ENCODE results near the gene ADGRG2. TPM values are rescaled to one million over a fixed set of nuclear protein-coding genes. Genes with fewer than 3 reads are reported as not detected.

The ADGRG2 gene
- total RNA-seq, 2 donors from 2014 or later: 5.9 to 9.4 TPM

- Mint-ChIP-seq H3K9me3 (peaks cover 39% of the 10 kb centered on the region), H3K4me3 (no peak overlapping the region), H3K36me3 (ENCODE audit: low read depth) (no peaks in the 10 kb centered on the region), H3K27me3 (ENCODE audit: insufficient read depth) (no peaks in the 10 kb centered on the region), H3K4me1 (no peaks in the 10 kb centered on the region), H3K27ac (no peak overlapping the region)
- Histone ChIP-seq H3K27ac (ENCODE audit: low read depth, low read length) (no peak overlapping the region), H3K36me3 (ENCODE audit: control insufficient read depth, insufficient read depth, low read length) (no peaks in the 10 kb centered on the region), H3K9me3 (ENCODE audit: control insufficient read depth, low read length) (no peaks in the 10 kb centered on the region), H3K27me3 (ENCODE audit: control insufficient read depth, insufficient read depth, low read length, poor library complexity, severe bottlenecking) (no peaks in the 10 kb centered on the region), H3K9ac (ENCODE audit: extremely low read depth, low read length, poor library complexity, severe bottlenecking) (no peak overlapping the region), H3K4me3 (ENCODE audit: low read length) (no peak overlapping the region), H3K4me1 (ENCODE audit: control insufficient read depth, insufficient read depth, low read length) (no peaks in the 10 kb centered on the region)
- no peak for DNase-seq
- WGBS, 2 experiments (ENCODE audit: insufficient coverage in 1 of 2, insufficient read length in 1 of 2): 88% methylated on average over 3 of the region's 3 CpGs; no CpG with 5 or more reads in 1 of the 2 experiments
- no peak for TF ChIP-seq CTCF (conservative IDR thresholded peaks at IDR 0.05)
Observed at GRCh38 chrX:18994713-18995112, 127.6 kb downstream of the ADGRG2 start.

GRCh38 chrX:18992829-18993228 lies 129.4 kb downstream of the ADGRG2 start:
- H3K27ac ChIP-seq (ENCODE audit: low read depth, low read length): no peak overlapping the region
- H3K4me3 ChIP-seq (ENCODE audit: low read length): no peak overlapping the region
- H3K9me3 Mint-ChIP-seq: peaks cover 42% of the 10 kb centered on the region
- H3K27me3 Mint-ChIP-seq (ENCODE audit: insufficient read depth): no peaks in the 10 kb centered on the region
- no peaks in the 10 kb centered on the region for H3K4me1 Mint-ChIP-seq
- no peaks in the 10 kb centered on the region for H3K36me3 Mint-ChIP-seq (ENCODE audit: low read depth)
- no peaks in the 10 kb centered on the region for H3K36me3 ChIP-seq (ENCODE audit: control insufficient read depth, insufficient read depth, low read length)
- DNase-seq: no peak
- no peaks in the 10 kb centered on the region for H3K27me3 ChIP-seq (ENCODE audit: control insufficient read depth, insufficient read depth, low read length, poor library complexity, severe bottlenecking)
- H3K4me3 Mint-ChIP-seq: no peak overlapping the region
- no peak for TF ChIP-seq CTCF (conservative IDR thresholded peaks at IDR 0.05)
- no peak overlapping the region for H3K27ac Mint-ChIP-seq
- no peaks in the 10 kb centered on the region for H3K9me3 ChIP-seq (ENCODE audit: control insufficient read depth, low read length)
- H3K9ac ChIP-seq (ENCODE audit: extremely low read depth, low read length, poor library complexity, severe bottlenecking): no peak overlapping the region
- H3K4me1 ChIP-seq (ENCODE audit: control insufficient read depth, insufficient read depth, low read length): no peaks in the 10 kb centered on the region
- WGBS, 2 experiments (ENCODE audit: insufficient coverage in 1 of 2, insufficient read length in 1 of 2): 90 to 92% methylated on average over 2 to 5 of the region's 7 CpGs

GRCh38 chrX:18985186-18985435 lies 137.2 kb downstream of the ADGRG2 start:
- Histone ChIP-seq H3K36me3 (ENCODE audit: control insufficient read depth, insufficient read depth, low read length) (no peaks in the 10 kb centered on the region), H3K27ac (ENCODE audit: low read depth, low read length) (no peak overlapping the region), H3K9me3 (ENCODE audit: control insufficient read depth, low read length) (no peaks in the 10 kb centered on the region), H3K27me3 (ENCODE audit: control insufficient read depth, insufficient read depth, low read length, poor library complexity, severe bottlenecking) (no peaks in the 10 kb centered on the region), H3K4me1 (ENCODE audit: control insufficient read depth, insufficient read depth, low read length) (no peaks in the 10 kb centered on the region), H3K9ac (ENCODE audit: extremely low read depth, low read length, poor library complexity, severe bottlenecking) (peak overlapping the region; percentile 47), H3K4me3 (ENCODE audit: low read length) (peak overlapping the region; percentile 88)
- no peaks in the 10 kb centered on the region for H3K36me3 Mint-ChIP-seq (ENCODE audit: low read depth)
- peak overlapping the region; percentile 67 for H3K27ac Mint-ChIP-seq
- H3K27me3 Mint-ChIP-seq (ENCODE audit: insufficient read depth): no peaks in the 10 kb centered on the region
- no peak for DNase-seq
- H3K9me3 Mint-ChIP-seq: peaks cover 51% of the 10 kb centered on the region
- WGBS, 2 experiments (ENCODE audit: insufficient coverage in 1 of 2, insufficient read length in 1 of 2): 0 to 25% methylated on average over 1 to 4 of the region's 4 CpGs
- TF ChIP-seq CTCF (conservative IDR thresholded peaks at IDR 0.05): no peak
- H3K4me3 Mint-ChIP-seq: peak overlapping the region; percentile 75
- peaks cover 8% of the 10 kb centered on the region for H3K4me1 Mint-ChIP-seq

Measured in endodermal cell (in vitro differentiated cells).